Vagina (tissue), 2 donors: Measurements from ENCODE around the gene SEMA5B.

Experiments used
- CTCF ChIP-seq, 3 experiments: fragments of 450-650 bp in 2 of 3; fragments of 200-600 bp in 1 of 3; sonication (generic) in 1 of 3; IDR thresholded peaks; one replicate each; pipeline ENCODE4 v1.5.1; 2017 to 2019; ENCODE audit warnings: antibody characterized with exemption in 3 of 3, mild to moderate bottlenecking in 2 of 3, moderate library complexity in 2 of 3
- POLR2A ChIP-seq, 2 donors: fragments of 450-650 bp; IDR thresholded peaks; one replicate each; pipeline ENCODE4 v1.6.1; 2017; ENCODE audit warnings: antibody characterized with exemption in 2 of 2, mild to moderate bottlenecking in 2 of 2, moderate library complexity in 2 of 2
- POLR2AphosphoS5 ChIP-seq, 2 donors: sonication (generic); formaldehyde crosslinking; IDR thresholded peaks; one replicate each; pipeline ENCODE4 v1.9.0; 2017; ENCODE audit warnings: antibody characterized with exemption in 2 of 2, mild to moderate bottlenecking in 2 of 2, low read depth in 1 of 2; ENCODE audit not compliant: insufficient read depth in 1 of 2

GRCh38 chr3:122947738-122948137 lies 79.8 kb downstream of the SEMA5B start:
- TF ChIP-seq CTCF (IDR thresholded peaks at IDR 0.05), result no peak
- TF ChIP-seq POLR2A (IDR thresholded peaks at IDR 0.05), result no peak
- TF ChIP-seq POLR2AphosphoS5 (IDR thresholded peaks at IDR 0.05; ENCODE audit: insufficient read depth in 1 of 2, low read depth in 1 of 2), result no peak
